Measurements from ENCODE around the gene TSPAN14.

GRCh38 chr10:80477813-80478212, 23.7 kb downstream of the TSPAN14 start:
- TF ChIP-seq CTCF (IDR thresholded peaks at IDR 0.05): no peak
- no peak for TF ChIP-seq EP300 (IDR thresholded peaks at IDR 0.05)

Measured in esophagus muscularis mucosa (tissue), 3 donors.